Renal cortex interstitium (tissue), 3 donors: ENCODE data around the gene PSMD4. TPM values are rescaled to one million over a fixed set of nuclear protein-coding genes. Genes with fewer than 3 reads are reported as not detected.

Source experiments
- polyA plus RNA-seq, 3 donors: library from polyadenylated mRNA; unstranded; fragments of 120-200 nt; gene quantifications; one replicate each; pipeline ENCODE4 v1.2.1, GENCODE V29; 2013; ENCODE audit not compliant: insufficient read length in 3 of 3

The PSMD4 gene
- polyA plus RNA-seq, 3 donors, result 160 to 185 (median 174) TPM

Other genes starting within 250 kb of the PSMD4 start
- 10 to 100 TPM; 38.9 to 58.3 (median 39.3) TPM for gene MINDY1, start 247.8 kb upstream of the PSMD4 start, polyA plus RNA-seq
- 10 to 100 TPM; 42.4 to 48.7 (median 42.8) TPM for gene PRUNE1, start 246.3 kb upstream of the PSMD4 start, polyA plus RNA-seq
- 1 to 10 TPM; 1.6 to 3.6 (median 2.7) TPM for gene BNIPL, start 218.1 kb upstream of the PSMD4 start, polyA plus RNA-seq
- 10 to 100 TPM in 2 of 3 donors, 1 to 10 TPM in 1; 9.1 to 14.0 (median 11.8) TPM for gene C1orf56, start 207.0 kb upstream of the PSMD4 start, polyA plus RNA-seq
- gene CDC42SE1, start 195.1 kb upstream of the PSMD4 start, polyA plus RNA-seq, result 10 to 100 TPM; 73.0 to 82.3 (median 75.4) TPM
- 10 to 100 TPM; 22.6 to 26.7 (median 24.7) TPM for gene MLLT11, start 194.3 kb upstream of the PSMD4 start, polyA plus RNA-seq
- 10 to 100 TPM; 10.5 to 15.8 (median 15.4) TPM for gene GABPB2, start 184.0 kb upstream of the PSMD4 start, polyA plus RNA-seq
- gene SEMA6C, start 108.1 kb upstream of the PSMD4 start, polyA plus RNA-seq, result 10 to 100 TPM; 29.8 to 34.5 (median 29.9) TPM
- 1 to 10 TPM; 1.0 to 1.5 (median 1.3) TPM for gene TNFAIP8L2, start 98.1 kb upstream of the PSMD4 start, polyA plus RNA-seq
- gene LYSMD1, start 88.8 kb upstream of the PSMD4 start, polyA plus RNA-seq, result 10 to 100 TPM; 16.4 to 20.1 (median 19.0) TPM
- 10 to 100 TPM; 38.4 to 45.2 (median 40.1) TPM for gene SCNM1, start 88.6 kb upstream of the PSMD4 start, polyA plus RNA-seq
- gene TMOD4, start 78.8 kb upstream of the PSMD4 start, polyA plus RNA-seq, result 1 to 10 TPM; 1.0 to 2.0 (median 1.4) TPM
- gene VPS72, start 64.5 kb upstream of the PSMD4 start, polyA plus RNA-seq, result 10 to 100 TPM; 63.9 to 81.9 (median 68.9) TPM
- gene PIP5K1A, start 56.2 kb upstream of the PSMD4 start, polyA plus RNA-seq, result 10 to 100 TPM; 61.9 to 79.7 (median 73.5) TPM
- 10 to 100 TPM; 20.4 to 27.1 (median 25.2) TPM for gene ZNF687, start 27.6 kb downstream of the PSMD4 start, polyA plus RNA-seq
- 10 to 100 TPM; 62.6 to 67.6 (median 65.7) TPM for gene PI4KB, start 72.7 kb downstream of the PSMD4 start, polyA plus RNA-seq
- 10 to 100 TPM; 39.4 to 47.0 (median 45.2) TPM for gene RFX5, start 92.5 kb downstream of the PSMD4 start, polyA plus RNA-seq
- 10 to 100 TPM; 42.1 to 55.9 (median 52.7) TPM for gene SELENBP1, start 118.0 kb downstream of the PSMD4 start, polyA plus RNA-seq
- gene PSMB4, start 144.8 kb downstream of the PSMD4 start, polyA plus RNA-seq, result 100 to 1,000 TPM; 248 to 269 (median 260) TPM
- 100 to 1,000 TPM; 106 to 148 (median 113) TPM for gene POGZ, start 204.8 kb downstream of the PSMD4 start, polyA plus RNA-seq